ENCODE data around the gene NKX2-8.

DNA sequence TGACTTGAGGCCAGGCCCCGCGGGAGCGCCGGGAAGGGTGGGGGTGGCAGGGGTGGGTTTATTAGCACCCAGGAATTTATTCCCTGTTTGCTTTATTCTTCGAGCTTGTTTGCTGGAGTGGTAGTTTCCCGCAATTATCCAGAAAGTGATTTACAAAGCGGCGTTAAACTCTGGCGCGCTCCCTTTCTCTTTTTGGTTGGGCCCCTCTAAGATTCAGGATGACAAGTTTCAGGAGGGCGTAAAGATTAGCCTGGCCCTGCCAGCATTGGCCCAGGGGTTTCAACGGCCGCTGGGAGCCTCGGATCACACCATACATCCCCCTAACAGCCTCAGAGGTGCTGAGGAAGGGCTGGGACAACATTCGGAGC is 444 bp upstream of the NKX2-8 start:
- TF ChIP-seq EZH2 (IDR thresholded peaks at IDR 0.05; ENCODE audit: low read depth, unreplicated experiment) (peak; percentile 97), EZH2phosphoT487 (IDR thresholded peaks at IDR 0.05; ENCODE audit: unreplicated experiment) (no peak), POLR2AphosphoS5 (IDR thresholded peaks at IDR 0.05; ENCODE audit: low read depth) (no peak), STAT1 (IDR thresholded peaks at IDR 0.05; ENCODE audit: unreplicated experiment) (no peak), CREB1 (CRISPR knock-in tag; IDR thresholded peaks at IDR 0.05; ENCODE audit: low read depth) (no peak), JUNB (IDR thresholded peaks at IDR 0.05; ENCODE audit: unreplicated experiment) (no peak), ZNF114 (CRISPR knock-in tag; IDR thresholded peaks at IDR 0.05) (no peak), ZNF331 (CRISPR knock-in tag; IDR thresholded peaks at IDR 0.05; ENCODE audit: low read depth) (no peak)
- TF ChIP-seq, protein P1, sequence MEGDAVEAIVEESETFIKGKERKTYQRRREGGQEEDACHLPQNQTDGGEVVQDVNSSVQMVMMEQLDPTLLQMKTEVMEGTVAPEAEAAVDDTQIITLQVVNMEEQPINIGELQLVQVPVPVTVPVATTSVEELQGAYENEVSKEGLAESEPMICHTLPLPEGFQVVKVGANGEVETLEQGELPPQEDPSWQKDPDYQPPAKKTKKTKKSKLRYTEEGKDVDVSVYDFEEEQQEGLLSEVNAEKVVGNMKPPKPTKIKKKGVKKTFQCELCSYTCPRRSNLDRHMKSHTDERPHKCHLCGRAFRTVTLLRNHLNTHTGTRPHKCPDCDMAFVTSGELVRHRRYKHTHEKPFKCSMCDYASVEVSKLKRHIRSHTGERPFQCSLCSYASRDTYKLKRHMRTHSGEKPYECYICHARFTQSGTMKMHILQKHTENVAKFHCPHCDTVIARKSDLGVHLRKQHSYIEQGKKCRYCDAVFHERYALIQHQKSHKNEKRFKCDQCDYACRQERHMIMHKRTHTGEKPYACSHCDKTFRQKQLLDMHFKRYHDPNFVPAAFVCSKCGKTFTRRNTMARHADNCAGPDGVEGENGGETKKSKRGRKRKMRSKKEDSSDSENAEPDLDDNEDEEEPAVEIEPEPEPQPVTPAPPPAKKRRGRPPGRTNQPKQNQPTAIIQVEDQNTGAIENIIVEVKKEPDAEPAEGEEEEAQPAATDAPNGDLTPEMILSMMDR (conservative IDR thresholded peaks at IDR 0.05; ENCODE audit: low read depth in 2 of 2) = no peak
- TF ChIP-seq, protein P2, sequence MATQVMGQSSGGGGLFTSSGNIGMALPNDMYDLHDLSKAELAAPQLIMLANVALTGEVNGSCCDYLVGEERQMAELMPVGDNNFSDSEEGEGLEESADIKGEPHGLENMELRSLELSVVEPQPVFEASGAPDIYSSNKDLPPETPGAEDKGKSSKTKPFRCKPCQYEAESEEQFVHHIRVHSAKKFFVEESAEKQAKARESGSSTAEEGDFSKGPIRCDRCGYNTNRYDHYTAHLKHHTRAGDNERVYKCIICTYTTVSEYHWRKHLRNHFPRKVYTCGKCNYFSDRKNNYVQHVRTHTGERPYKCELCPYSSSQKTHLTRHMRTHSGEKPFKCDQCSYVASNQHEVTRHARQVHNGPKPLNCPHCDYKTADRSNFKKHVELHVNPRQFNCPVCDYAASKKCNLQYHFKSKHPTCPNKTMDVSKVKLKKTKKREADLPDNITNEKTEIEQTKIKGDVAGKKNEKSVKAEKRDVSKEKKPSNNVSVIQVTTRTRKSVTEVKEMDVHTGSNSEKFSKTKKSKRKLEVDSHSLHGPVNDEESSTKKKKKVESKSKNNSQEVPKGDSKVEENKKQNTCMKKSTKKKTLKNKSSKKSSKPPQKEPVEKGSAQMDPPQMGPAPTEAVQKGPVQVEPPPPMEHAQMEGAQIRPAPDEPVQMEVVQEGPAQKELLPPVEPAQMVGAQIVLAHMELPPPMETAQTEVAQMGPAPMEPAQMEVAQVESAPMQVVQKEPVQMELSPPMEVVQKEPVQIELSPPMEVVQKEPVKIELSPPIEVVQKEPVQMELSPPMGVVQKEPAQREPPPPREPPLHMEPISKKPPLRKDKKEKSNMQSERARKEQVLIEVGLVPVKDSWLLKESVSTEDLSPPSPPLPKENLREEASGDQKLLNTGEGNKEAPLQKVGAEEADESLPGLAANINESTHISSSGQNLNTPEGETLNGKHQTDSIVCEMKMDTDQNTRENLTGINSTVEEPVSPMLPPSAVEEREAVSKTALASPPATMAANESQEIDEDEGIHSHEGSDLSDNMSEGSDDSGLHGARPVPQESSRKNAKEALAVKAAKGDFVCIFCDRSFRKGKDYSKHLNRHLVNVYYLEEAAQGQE (IDR thresholded peaks at IDR 0.05; ENCODE audit: unreplicated experiment) = no peak
- TF ChIP-seq, protein P3, sequence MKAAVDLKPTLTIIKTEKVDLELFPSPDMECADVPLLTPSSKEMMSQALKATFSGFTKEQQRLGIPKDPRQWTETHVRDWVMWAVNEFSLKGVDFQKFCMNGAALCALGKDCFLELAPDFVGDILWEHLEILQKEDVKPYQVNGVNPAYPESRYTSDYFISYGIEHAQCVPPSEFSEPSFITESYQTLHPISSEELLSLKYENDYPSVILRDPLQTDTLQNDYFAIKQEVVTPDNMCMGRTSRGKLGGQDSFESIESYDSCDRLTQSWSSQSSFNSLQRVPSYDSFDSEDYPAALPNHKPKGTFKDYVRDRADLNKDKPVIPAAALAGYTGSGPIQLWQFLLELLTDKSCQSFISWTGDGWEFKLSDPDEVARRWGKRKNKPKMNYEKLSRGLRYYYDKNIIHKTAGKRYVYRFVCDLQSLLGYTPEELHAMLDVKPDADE (IDR thresholded peaks at IDR 0.05) = no peak
